Superior temporal gyrus (tissue), 1 donor: ENCODE data around the gene SERINC5.

Experiments
- DNase-seq: peaks from one replicate; pipeline ENCODE4 v3.0.0-alpha.2; 2016; ENCODE audit errors: extremely low spot score

Gene SERINC5

GRCh38 chr5:80103371-80103770 lies 152.5 kb downstream of the SERINC5 start:
- DNase-seq: no peak

- no peak for DNase-seq
These were observed 153.9 kb downstream of the SERINC5 start for GRCh38 chr5:80101993-80102392.

GRCh38 chr5:80097451-80097850 lies 158.4 kb downstream of the SERINC5 start:
- no peak for DNase-seq

GRCh38 chr5:80094236-80094738 lies 161.6 kb downstream of the SERINC5 start:
- no peak for DNase-seq

GRCh38 chr5:80093796-80094195 lies 162.1 kb downstream of the SERINC5 start:
- no peak for DNase-seq

- DNase-seq: no peak
These were observed 163.3 kb downstream of the SERINC5 start for GRCh38 chr5:80092486-80093107.

- peak; percentile 90 for DNase-seq
These were observed 164.1 kb downstream of the SERINC5 start for GRCh38 chr5:80091792-80092192.

GRCh38 chr5:80090884-80091166 lies 165.0 kb downstream of the SERINC5 start:
- no peak for DNase-seq

- DNase-seq: peak; percentile 92
These were observed 172.6 kb downstream of the SERINC5 start for GRCh38 chr5:80083101-80083890.

- DNase-seq: peak; percentile 85
These were observed 173.1 kb downstream of the SERINC5 start for GRCh38 chr5:80082731-80083100.

GRCh38 chr5:80082281-80082680 lies 173.6 kb downstream of the SERINC5 start:
- no peak for DNase-seq

- DNase-seq: no peak
These were observed 176.9 kb downstream of the SERINC5 start for GRCh38 chr5:80078921-80079320.

- DNase-seq: no peak
These were observed 178.7 kb downstream of the SERINC5 start for GRCh38 chr5:80077051-80077714.

- no peak for DNase-seq
These were observed 179.5 kb downstream of the SERINC5 start for GRCh38 chr5:80076131-80077050.

GRCh38 chr5:80072103-80073073 lies 183.5 kb downstream of the SERINC5 start:
- DNase-seq: peak; percentile 42

GRCh38 chr5:80071510-80072021 lies 184.3 kb downstream of the SERINC5 start:
- no peak for DNase-seq

GRCh38 chr5:80070338-80071056 lies 185.4 kb downstream of the SERINC5 start:
- no peak for DNase-seq

- no peak for DNase-seq
These were observed 185.9 kb downstream of the SERINC5 start for GRCh38 chr5:80069918-80070318.

- DNase-seq: no peak
These were observed 186.5 kb downstream of the SERINC5 start for GRCh38 chr5:80069251-80069800.
